GM18951 (cell line): ENCODE data around the gene MTREX.

Source experiments
- POLR2A ChIP-seq: IDR thresholded peaks from 4 replicates; pipeline ENCODE4 v1.6.1; 2011; ENCODE audit warnings: mild to moderate bottlenecking; ENCODE audit not compliant: insufficient read length, insufficient read depth; ENCODE audit errors: extremely low read depth
- in situ Hi-C: fragments of 300-500 bp; cut with MboI; formaldehyde crosslinking; loops from one replicate; pipeline ENCODE4 v1.12.0; 2022; ENCODE audit warnings: low sequenced_read_pairs, mixed read lengths, inconsistent platforms; ENCODE audit not compliant: unreplicated experiment

The MTREX gene

DNA sequence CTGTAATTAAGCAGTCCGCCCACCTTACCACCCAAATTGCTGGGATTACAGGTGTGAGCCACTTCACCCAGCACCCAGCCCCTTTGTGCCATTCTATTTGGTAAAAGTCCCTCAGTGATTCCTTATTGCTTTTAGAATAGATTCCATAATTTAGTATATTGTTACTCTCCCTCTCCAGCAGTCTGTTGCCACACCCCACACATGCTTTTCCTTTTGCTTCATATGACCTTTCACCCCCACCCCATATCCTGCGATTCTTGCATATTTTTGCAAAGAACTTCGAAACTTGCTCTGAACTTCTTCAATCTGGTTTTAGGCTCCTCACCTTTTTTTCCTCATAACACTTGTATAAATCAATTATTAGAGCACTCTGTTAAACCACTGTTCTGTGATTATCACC, 100.2 kb downstream of the MTREX start:
- TF ChIP-seq POLR2A: no peak
- in situ Hi-C loops: no loop called here

DNA sequence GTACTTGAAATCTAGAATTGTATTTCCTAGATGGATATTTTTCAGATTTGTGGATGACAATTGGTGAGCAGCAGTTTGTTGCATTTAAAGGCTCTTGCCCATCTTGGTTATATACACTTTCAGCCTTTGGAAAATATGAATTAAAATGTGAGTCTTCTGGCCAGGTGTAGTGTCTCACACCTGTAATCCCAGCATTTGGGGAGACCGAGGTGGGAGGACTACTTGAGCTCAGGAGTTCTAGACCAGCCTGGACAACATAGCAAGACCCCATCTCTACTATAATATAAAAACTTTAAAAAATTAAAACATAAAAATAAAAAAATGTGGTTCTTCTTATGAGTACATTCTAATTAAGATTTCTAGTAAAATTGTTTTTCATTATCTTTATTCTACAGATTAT, 102.0 kb downstream of the MTREX start:
- in situ Hi-C loops: no loop called here
- no peak for TF ChIP-seq POLR2A

DNA sequence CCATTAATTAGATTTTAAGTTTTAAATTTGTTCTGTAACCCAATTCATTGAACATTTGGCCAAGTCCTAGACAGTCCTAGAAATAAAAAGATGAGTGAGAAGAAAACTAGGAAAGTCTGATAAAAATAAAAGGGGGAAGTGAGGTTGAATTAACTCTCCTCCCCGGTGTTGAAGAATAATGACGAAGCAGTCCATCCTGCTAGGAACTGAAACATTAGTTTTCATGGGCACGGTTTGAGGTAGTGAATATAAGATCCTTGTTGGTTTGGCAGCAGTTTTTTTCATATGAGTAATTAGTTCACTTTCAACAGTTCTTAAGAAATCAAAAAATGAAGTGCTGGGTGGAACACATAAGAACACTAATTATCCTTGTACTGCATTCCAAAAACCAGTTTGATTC, 103.1 kb downstream of the MTREX start:
- in situ Hi-C loops: no loop called here
- no peak for TF ChIP-seq POLR2A

DNA sequence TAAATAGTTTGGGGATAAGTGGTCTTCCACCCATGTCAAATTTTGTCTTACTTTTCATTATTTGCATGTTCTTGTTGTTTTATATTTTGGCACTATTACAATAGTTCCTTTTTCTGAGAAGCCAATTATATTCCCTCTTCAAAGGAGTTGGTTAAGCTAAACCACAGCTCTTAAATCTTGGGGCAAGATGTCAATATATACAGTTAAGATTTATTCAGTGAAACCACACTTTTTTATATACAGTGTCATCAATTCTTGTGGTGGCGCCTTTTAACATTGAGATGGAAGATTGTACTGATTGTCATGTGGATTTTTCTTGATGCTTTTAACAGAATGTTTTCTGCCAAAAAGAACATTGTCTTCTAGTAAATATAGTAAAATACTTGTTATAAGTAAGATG, 104.1 kb downstream of the MTREX start:
- in situ Hi-C loops: no loop called here
- TF ChIP-seq POLR2A: no peak

DNA sequence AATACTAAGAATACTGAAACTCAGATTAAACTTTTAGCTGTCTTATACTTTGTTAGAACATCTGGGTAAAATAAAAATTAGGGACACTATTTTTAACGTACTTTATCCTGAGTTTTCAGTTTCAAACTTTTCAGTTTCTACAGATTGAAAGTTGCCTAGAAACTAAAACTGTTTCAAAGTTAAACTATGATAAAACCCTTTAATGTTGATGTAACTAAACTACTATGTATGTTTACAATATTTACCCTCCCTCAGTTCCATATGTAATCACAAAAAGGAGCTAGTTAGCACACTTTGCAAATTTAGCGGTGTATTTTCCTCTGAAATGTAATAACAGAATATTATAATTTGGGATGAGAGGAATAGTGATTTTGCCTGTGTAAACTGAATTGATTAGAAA, 105.9 kb downstream of the MTREX start:
- in situ Hi-C loops: no loop called here
- no peak for TF ChIP-seq POLR2A

DNA sequence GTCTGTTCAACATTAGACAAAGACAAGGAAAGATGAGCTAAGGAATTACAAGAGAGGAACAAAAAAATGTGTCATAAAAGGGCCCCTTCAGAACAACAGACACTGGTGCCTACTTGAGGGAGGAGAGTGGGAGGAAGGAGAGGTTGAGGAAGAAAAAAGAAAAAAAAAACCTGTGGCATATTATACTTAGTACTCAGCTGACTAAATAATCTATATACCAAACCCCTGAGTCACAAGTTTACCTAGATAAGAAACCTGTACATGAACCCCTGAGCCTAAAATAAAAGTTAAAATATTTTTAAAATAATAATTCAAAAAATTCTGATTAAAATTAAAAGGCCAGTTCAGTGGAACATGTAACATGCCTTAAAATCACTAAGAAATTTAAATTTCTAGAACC, 107.3 kb downstream of the MTREX start:
- in situ Hi-C loops: no loop called here
- TF ChIP-seq POLR2A: no peak

DNA sequence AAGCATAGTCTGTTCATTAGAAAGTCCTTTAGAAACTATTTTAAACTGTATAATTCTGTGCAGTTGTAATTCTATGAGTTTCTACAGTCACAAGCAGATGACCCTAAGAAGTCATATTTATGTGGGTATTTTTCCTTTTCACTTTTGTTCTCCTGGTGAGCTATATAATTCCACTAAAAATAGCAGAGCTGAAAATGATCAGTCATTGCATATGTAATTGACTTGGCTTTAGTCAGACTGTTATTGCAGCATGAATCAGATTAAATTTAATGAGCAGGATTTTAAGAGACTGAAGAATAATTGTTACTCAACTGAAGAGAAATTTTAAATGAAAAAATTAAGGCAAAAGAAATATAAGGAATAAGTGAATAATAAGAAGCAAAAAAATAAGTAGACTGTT, 108.5 kb downstream of the MTREX start:
- no peak for TF ChIP-seq POLR2A
- in situ Hi-C loops: no loop called here

DNA sequence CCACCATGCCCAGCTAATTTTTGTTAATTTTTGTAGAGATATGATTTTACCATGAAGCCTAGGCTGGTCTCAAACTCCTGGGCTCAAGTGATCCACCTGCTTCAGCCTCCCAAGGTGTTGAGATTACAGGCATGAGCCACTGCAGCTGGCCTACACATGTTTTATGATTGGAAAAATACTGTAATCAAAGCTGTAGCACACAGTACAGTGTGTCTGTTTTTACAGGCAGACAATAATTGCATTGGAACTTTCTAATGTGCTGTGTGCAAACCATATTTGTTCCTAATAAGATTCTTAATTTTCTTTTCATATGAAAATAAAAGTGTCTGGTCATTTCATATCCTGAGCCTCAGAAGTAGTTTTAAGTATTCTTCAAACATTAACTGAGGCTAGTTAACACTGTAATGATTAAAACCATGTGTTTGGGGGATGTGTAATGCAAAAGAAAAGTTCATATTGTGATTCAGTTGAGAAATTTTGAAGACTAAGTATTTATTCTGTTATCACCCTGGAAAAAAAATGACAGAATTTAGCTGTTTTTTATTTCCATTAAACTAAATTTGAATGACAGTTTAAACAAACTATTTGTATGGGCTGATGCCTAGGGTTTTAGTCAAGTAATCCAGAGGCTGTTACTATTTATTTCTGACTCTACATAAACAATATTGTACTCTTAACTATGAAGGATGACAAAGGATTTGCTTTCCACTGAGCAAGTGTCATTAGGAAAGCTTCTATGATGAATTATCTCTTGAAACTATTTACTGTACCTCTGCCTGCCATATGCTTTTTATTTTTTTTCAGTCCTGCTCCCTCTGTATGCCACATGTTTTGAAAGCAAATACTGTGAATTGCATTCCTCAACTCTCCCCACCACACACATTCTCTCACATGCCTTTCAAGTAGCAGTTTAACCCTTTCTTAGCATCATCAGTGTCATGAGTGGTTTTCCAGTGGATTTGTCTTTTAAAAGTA, 111.5 kb downstream of the MTREX start:
- no peak for TF ChIP-seq POLR2A
- in situ Hi-C loops: no loop called here

DNA sequence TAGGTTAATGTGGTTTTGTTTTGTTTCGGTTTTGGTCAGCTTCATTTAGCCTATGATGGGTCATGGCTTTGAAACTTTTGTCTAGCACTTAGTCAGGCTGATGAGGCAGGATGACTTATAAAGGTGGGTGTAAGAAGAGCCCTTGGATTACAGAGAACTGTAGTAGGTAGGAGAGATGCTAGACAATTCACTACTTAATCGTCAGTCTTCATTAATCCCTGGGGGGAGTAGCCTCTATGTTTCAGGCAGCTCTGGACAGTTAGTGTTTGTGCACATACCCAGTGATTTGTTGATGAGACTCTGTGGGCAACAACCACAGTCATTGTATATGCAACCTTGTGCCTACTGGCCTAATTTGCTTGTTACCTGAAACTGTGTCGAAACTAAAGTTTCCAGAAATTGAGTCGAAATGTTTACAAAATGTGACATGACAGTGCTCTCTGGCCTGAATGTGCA, 113.3 kb downstream of the MTREX start:
- no peak for TF ChIP-seq POLR2A
- in situ Hi-C loops: no loop called here

DNA sequence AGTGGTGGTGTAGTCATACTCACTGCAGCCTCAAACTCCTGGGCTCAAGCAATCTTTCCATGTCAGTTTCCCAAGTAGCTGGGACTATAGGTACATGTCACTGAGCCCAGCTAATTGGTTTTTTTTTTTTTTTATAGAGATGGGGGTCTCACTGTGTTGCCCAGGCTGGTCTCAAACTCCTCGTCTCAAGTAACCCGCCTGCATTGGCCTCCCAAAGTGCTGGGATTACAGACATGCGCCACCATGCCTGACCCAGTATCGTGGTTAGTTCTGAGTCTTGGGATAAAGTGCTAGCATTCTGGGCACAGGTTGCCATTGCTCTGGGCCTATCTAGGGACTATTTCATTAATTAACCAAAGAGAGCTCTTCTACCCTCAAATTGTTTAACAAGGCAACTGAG, 118.7 kb downstream of the MTREX start:
- no peak for TF ChIP-seq POLR2A
- in situ Hi-C loops: no loop called here

DNA sequence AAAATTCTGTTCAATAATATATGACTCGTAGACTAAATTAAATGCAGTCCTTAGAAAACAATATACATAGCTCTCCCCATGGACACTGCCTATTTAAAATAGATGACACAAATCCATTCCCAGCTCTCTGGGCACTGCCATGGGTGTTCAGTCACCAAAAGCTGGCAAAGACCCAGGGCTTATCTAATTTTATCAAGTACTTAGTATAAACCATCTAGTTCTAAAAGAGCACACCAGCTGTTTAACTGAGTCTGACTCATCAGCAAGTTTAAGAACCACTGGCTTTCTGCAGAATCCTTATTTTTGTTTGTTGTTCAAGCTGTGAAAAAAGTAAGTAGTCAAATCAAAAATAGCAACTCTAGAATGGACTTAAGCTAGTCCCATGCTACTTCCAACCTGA, 119.4 kb downstream of the MTREX start:
- in situ Hi-C loops: no loop called here
- TF ChIP-seq POLR2A: no peak

DNA sequence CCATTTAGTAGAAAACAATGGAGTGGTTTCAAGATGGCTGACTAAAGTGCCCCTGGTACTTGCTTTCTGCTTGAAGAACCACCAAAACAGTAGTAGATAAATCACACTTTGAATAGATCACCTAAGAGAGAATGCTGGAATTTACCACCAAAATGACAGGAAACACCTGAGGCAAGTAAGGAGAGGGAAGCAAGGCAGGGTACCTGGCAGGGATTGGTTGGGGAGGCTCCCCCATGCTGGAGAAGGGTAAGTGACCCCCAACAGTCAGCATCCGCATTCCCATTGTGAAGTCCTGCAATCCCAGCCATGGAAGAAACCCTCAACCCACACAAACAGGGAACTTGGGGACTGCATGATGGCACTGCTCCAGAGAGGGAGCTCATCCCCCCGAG, 121.4 kb downstream of the MTREX start:
- in situ Hi-C loops: no loop called here
- TF ChIP-seq POLR2A: no peak

DNA sequence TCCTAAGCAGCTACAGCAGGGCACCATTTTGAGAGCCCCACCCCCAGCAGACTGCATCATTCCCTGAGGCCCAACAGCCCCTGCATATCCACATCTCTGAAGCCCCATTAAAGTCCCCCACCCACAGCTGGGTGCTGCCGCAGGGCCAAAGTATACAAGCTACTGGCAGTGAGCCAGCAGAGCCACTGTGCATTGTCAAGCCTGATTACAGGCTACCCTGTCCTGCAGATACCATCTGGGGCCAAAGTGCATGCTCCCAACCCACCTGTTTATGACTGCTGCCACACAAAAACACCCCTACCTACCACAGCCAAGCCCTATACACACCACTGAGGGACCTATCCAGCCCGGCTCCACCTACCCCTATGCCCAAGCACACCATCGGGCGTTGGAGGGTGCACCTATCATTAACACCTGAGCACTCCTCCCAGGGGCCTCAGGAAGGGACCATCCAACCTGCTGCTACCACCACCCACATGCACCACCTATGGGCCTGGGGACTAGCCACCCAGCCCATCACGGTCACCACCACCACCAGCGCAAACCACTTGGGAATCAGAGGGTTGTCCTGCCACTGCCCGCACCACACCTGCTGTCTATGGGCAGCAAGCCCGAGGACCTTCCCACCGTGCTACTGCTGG, 121.9 kb downstream of the MTREX start:
- in situ Hi-C loops: no loop called here
- TF ChIP-seq POLR2A: no peak

DNA sequence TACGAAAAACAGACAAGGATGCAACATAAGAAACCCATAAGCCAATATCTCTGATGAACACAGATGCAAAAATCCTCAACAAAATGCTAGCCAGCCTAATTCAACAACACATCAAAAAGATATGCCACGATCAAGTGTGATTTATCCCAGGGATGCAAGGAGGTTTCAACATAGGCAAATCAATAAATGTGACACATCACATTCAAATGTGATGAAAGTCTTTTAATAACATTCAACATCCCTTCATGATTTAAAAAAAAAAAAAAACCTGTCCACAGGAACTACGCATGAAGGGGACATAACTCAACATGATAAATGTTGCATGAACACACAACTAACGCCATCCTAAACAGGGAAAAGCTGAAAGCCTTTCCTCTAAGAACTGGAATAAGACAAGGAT, 124.8 kb downstream of the MTREX start:
- in situ Hi-C loops: no loop called here
- TF ChIP-seq POLR2A: no peak

DNA sequence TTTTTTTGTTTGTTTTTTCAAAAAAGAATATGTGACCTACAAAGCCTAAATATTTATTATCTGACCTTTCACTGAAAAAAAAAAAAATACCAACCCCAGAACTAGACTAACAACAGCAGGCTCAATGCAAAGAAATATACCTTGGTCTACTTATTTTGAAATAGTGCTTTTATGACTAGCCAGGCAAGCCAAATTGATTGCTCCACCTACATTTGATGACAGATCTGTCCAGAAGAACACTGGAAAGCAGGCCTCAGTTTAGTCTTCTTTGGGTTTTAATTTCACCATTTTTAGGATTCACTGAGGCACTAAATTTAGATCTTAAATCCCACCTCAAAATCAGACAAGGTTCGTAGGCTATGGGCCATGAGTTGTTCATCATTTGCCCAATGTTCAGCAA, 129.7 kb downstream of the MTREX start:
- no peak for TF ChIP-seq POLR2A

DNA sequence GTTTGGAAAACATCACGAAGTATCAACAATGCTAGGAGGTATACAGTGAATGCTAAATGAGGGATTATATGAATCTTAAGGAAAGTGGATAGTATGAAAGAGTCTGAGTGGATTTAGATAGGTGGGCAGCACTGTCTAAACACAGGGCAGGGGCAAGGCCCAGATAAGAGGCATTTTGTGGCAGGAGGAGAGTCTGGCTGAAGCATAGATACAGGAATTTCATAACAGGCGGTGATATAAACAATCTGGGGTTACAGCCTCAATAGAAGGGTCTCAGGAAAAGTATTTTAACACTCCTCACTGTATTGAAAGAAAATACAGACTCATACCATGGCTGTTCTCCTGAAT, 130.0 kb downstream of the MTREX start:
- no peak for TF ChIP-seq POLR2A
- in situ Hi-C loops: no loop called here

More for the DNA sequence above, 129.7 kb downstream of the MTREX start:
- in situ Hi-C loops: no loop called here
